Measurements from ENCODE around the gene BRMS1. TPM values are rescaled to one million over a fixed set of nuclear protein-coding genes. Genes with fewer than 3 reads are reported as not detected.

Gene BRMS1
- total RNA-seq, 2 donors from 2014 or later, result 55.7 to 71.3 TPM

DNA sequence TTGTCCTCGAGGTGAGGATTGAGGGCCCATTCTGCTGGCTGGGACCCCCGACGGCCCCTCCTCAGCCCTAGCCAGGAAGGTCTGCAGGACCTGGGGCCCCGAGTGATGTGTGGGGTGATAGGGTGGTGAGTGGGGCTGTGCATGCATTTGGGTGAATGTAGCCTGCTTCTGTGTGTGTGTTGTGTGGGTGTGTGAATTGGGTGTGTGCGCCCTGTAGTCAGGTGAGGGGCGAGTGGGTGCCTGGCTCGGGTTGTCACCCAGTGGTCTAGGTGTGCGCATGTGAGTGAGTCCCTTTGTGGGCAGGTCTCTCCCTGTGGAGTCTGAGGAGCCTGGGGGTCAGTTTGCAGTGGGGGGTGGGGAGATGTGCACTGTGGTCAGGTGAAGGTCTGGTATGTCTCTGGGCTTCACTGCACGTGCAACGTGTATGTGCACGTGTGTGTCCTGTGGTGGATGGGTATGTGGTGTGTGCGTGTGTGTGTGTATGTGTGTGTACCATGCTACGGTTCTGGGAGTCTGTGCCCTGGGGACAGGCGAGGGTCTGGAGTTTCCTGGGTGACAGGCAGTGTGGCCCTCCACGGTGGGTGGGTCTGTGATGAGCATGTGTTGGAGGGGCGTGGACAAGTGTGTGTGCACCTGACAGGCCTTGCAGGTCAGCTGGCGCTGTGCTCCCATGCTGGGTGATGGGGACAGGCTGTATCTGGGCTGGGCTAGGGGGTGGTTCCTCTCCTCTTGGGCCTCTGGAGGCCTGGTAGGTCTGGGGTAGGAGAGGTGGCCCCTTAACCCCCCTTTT is 52.2 kb downstream of the BRMS1 start:
- TF ChIP-seq CTCF (IDR thresholded peaks at IDR 0.05) (no peak), POLR2A (IDR thresholded peaks at IDR 0.05) (no peak), POLR2AphosphoS5 (IDR thresholded peaks at IDR 0.05) (no peak)
- intact Hi-C loops (cut with DNase I), result no loop called here
- DNase-seq (ENCODE audit: low spot score), result no peak
- no peak overlapping the region for H3K4me3 ChIP-seq
- no peaks in the 10 kb centered on the region for H3K9me3 ChIP-seq
- H3K27me3 ChIP-seq (replicated peaks; ENCODE audit: insufficient read depth), result peaks cover 3% of the 10 kb centered on the region
- H3K27ac ChIP-seq, result no peak overlapping the region
- H3K36me3 ChIP-seq, result no peaks in the 10 kb centered on the region
- WGBS, result 41% methylated on average over 17 of the region's 17 CpGs
- peaks cover 14% of the 10 kb centered on the region for H3K4me1 ChIP-seq (replicated peaks)

- Histone ChIP-seq H3K27ac (no peak within 1 kb of the TSS), H3K36me3 (no peaks in the 10 kb centered on the region), H3K4me3 (peak within 1 kb of the TSS; percentile 32 to 40), H3K4me1 (replicated peaks) (peaks cover 16% of the 10 kb centered on the region), H3K27me3 (replicated peaks; ENCODE audit: insufficient read depth) (peaks cover 3% of the 10 kb centered on the region), H3K9me3 (no peaks in the 10 kb centered on the region)
- DNase-seq (ENCODE audit: low spot score), result no peak
- 1% methylated on average over 56 of the region's 95 CpGs for WGBS
- intact Hi-C loops (cut with DNase I), result no loop called here
- TF ChIP-seq CTCF (IDR thresholded peaks at IDR 0.05), result no peak
- TF ChIP-seq POLR2AphosphoS5 (IDR thresholded peaks at IDR 0.05), result no peak
- TF ChIP-seq POLR2A (IDR thresholded peaks at IDR 0.05), result no peak
Measured at GRCh38 chr11:66291706-66292542, 53.0 kb downstream of the BRMS1 start, which contains the start of gene TMEM151A. Gene TMEM151A, plus strand, starts transcription at chr11:66291894. Its CDS starts 120 bp downstream, at chr11:66292014.

DNA sequence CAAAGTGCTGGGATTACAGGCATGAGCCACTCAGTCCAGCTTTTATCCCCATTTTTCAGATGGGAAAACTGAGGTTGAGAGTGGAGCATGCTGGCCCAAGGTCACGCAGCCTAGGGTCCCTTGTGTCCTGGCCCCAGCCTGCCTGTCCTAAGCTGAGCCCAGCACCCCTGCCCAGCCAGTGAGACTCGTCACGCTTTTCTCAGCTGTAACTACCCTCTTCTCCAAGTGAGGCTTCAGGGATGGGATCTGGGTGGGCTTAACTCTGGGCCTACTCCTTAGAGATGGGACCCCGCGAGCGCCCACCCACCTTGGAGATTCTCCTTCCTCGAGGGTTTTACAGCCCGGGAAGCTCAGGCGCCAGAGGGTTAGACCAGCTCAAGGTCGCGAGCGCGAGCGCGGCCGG is 53.6 kb downstream of the BRMS1 start:
- peak overlapping the region in 1 of 2 donors; percentile 40 for H3K4me3 ChIP-seq
- H3K27me3 ChIP-seq (replicated peaks; ENCODE audit: insufficient read depth), result peaks cover 3% of the 10 kb centered on the region
- TF ChIP-seq CTCF (IDR thresholded peaks at IDR 0.05) (no peak), POLR2A (IDR thresholded peaks at IDR 0.05) (no peak), POLR2AphosphoS5 (IDR thresholded peaks at IDR 0.05) (no peak)
- no peak for DNase-seq (ENCODE audit: low spot score)
- no peaks in the 10 kb centered on the region for H3K36me3 ChIP-seq
- intact Hi-C loops (cut with DNase I), result no loop called here
- H3K27ac ChIP-seq, result no peak overlapping the region
- H3K4me1 ChIP-seq (replicated peaks), result peaks cover 16% of the 10 kb centered on the region
- no peaks in the 10 kb centered on the region for H3K9me3 ChIP-seq
- 28% methylated on average over 8 of the region's 16 CpGs for WGBS

- peaks cover 3% of the 10 kb centered on the region for H3K27me3 ChIP-seq (replicated peaks; ENCODE audit: insufficient read depth)
- no peak overlapping the region for H3K4me3 ChIP-seq
- H3K27ac ChIP-seq, result no peak overlapping the region
- TF ChIP-seq CTCF (IDR thresholded peaks at IDR 0.05) (no peak), POLR2AphosphoS5 (IDR thresholded peaks at IDR 0.05) (no peak), POLR2A (IDR thresholded peaks at IDR 0.05) (no peak)
- no peaks in the 10 kb centered on the region for H3K36me3 ChIP-seq
- DNase-seq (ENCODE audit: low spot score), result no peak
- no peaks in the 10 kb centered on the region for H3K9me3 ChIP-seq
- 75% methylated on average over 2 of the region's 2 CpGs for WGBS
- peaks cover 16% of the 10 kb centered on the region for H3K4me1 ChIP-seq (replicated peaks)
- intact Hi-C loops (cut with DNase I), result no loop called here
Measured at GRCh38 chr11:66290330-66290621, 54.6 kb downstream of the BRMS1 start.
